Measurements from ENCODE around the gene OTOG. TPM values are rescaled to one million over a fixed set of nuclear protein-coding genes. Genes with fewer than 3 reads are reported as not detected.

Gene OTOG
- total RNA-seq, 1 donor from 2014 or later: 42.1 TPM

- Mint-ChIP-seq H3K9me3 (no peaks in the 10 kb centered on the region), H3K27ac (peak overlapping the region; percentile 42), H3K4me1 (peaks cover 5% of the 10 kb centered on the region), H3K36me3 (no peaks in the 10 kb centered on the region), H3K4me3 (no peak overlapping the region), H3K27me3 (ENCODE audit: insufficient read depth, low read depth) (peaks cover 11% of the 10 kb centered on the region)
- H3K79me2 ChIP-seq (ENCODE audit: low read depth): no peaks in the 10 kb centered on the region
- peaks cover 8% of the 10 kb centered on the region for H4K20me1 ChIP-seq (ENCODE audit: low read depth)
- no peaks in the 10 kb centered on the region for H3K9me3 ChIP-seq (ENCODE audit: low read depth)
- no peak overlapping the region for H3K27ac ChIP-seq
- no peaks in the 10 kb centered on the region for H3F3A ChIP-seq (ENCODE audit: low read depth)
- no peak overlapping the region for H3K4me2 ChIP-seq
- no peak for DNase-seq (ENCODE audit: low spot score)
- no peaks in the 10 kb centered on the region for H3K36me3 ChIP-seq
- no peak overlapping the region for H3K4me3 ChIP-seq
- no peak overlapping the region for H3K9ac ChIP-seq
- H3K27me3 ChIP-seq: peaks cover 22% of the 10 kb centered on the region
- H2AFZ ChIP-seq (replicated peaks): no peak overlapping the region
- TF ChIP-seq CTCF (IDR thresholded peaks at IDR 0.05) (no peak), EZH2 (IDR thresholded peaks at IDR 0.05) (no peak), EZH2phosphoT487 (IDR thresholded peaks at IDR 0.05) (no peak)
- peaks cover 11% of the 10 kb centered on the region for H3K4me1 ChIP-seq
Measured at GRCh38 chr11:17603056-17603825, 56.2 kb downstream of the OTOG start.

GRCh38 chr11:17604201-17604914 lies 57.3 kb downstream of the OTOG start:
- peaks cover 5% of the 10 kb centered on the region for H3K4me1 Mint-ChIP-seq
- no peak overlapping the region for H3K27ac ChIP-seq
- DNase-seq (ENCODE audit: low spot score): no peak
- peaks cover 4% of the 10 kb centered on the region for H4K20me1 ChIP-seq (ENCODE audit: low read depth)
- no peaks in the 10 kb centered on the region for H3K9me3 ChIP-seq (ENCODE audit: low read depth)
- no peak overlapping the region for H2AFZ ChIP-seq (replicated peaks)
- H3K4me1 ChIP-seq: peaks cover 11% of the 10 kb centered on the region
- H3K4me2 ChIP-seq: no peak overlapping the region
- peaks cover 6% of the 10 kb centered on the region for H3K27me3 Mint-ChIP-seq (ENCODE audit: insufficient read depth, low read depth)
- no peaks in the 10 kb centered on the region for H3K9me3 Mint-ChIP-seq
- no peak overlapping the region for H3K4me3 Mint-ChIP-seq
- no peaks in the 10 kb centered on the region for H3F3A ChIP-seq (ENCODE audit: low read depth)
- H3K27ac Mint-ChIP-seq: no peak overlapping the region
- H3K4me3 ChIP-seq: no peak overlapping the region
- no peak for TF ChIP-seq CTCF (IDR thresholded peaks at IDR 0.05)
- TF ChIP-seq EZH2 (IDR thresholded peaks at IDR 0.05): no peak
- no peak for TF ChIP-seq EZH2phosphoT487 (IDR thresholded peaks at IDR 0.05)
- no peaks in the 10 kb centered on the region for H3K36me3 Mint-ChIP-seq
- H3K9ac ChIP-seq: no peak overlapping the region
- no peaks in the 10 kb centered on the region for H3K79me2 ChIP-seq (ENCODE audit: low read depth)
- peaks cover 18% of the 10 kb centered on the region for H3K27me3 ChIP-seq
- no peaks in the 10 kb centered on the region for H3K36me3 ChIP-seq

GRCh38 chr11:17604915-17605233 lies 57.8 kb downstream of the OTOG start:
- Histone ChIP-seq H3K36me3 (no peaks in the 10 kb centered on the region), H3K9ac (no peak overlapping the region), H3K4me2 (no peak overlapping the region), H3F3A (ENCODE audit: low read depth) (no peaks in the 10 kb centered on the region), H3K9me3 (ENCODE audit: low read depth) (no peaks in the 10 kb centered on the region), H3K79me2 (ENCODE audit: low read depth) (no peaks in the 10 kb centered on the region), H4K20me1 (ENCODE audit: low read depth) (peaks cover 4% of the 10 kb centered on the region), H3K4me3 (no peak overlapping the region), H3K27me3 (peaks cover 13% of the 10 kb centered on the region), H2AFZ (replicated peaks) (no peak overlapping the region), H3K27ac (no peak overlapping the region), H3K4me1 (peaks cover 11% of the 10 kb centered on the region)
- H3K27ac Mint-ChIP-seq: no peak overlapping the region
- H3K4me3 Mint-ChIP-seq: no peak overlapping the region
- TF ChIP-seq EZH2 (IDR thresholded peaks at IDR 0.05) (no peak), EZH2phosphoT487 (IDR thresholded peaks at IDR 0.05) (no peak), CTCF (IDR thresholded peaks at IDR 0.05) (no peak)
- no peaks in the 10 kb centered on the region for H3K9me3 Mint-ChIP-seq
- H3K4me1 Mint-ChIP-seq: peaks cover 5% of the 10 kb centered on the region
- H3K27me3 Mint-ChIP-seq (ENCODE audit: insufficient read depth, low read depth): peaks cover 4% of the 10 kb centered on the region
- DNase-seq (ENCODE audit: low spot score): no peak
- no peaks in the 10 kb centered on the region for H3K36me3 Mint-ChIP-seq

Data from neural progenitor cell (in vitro differentiated cells).